ENCODE data around the gene TOR4A. TPM values are rescaled to one million over a fixed set of nuclear protein-coding genes. Genes with fewer than 3 reads are reported as not detected.

The TOR4A gene
- total and polyA plus RNA-seq, 9 of the 15 experiments (the other 6 are each of a cell fraction or from before 2014, with no cell fraction given), result 3.9 to 49.2 (median 8.8) TPM

DNA sequence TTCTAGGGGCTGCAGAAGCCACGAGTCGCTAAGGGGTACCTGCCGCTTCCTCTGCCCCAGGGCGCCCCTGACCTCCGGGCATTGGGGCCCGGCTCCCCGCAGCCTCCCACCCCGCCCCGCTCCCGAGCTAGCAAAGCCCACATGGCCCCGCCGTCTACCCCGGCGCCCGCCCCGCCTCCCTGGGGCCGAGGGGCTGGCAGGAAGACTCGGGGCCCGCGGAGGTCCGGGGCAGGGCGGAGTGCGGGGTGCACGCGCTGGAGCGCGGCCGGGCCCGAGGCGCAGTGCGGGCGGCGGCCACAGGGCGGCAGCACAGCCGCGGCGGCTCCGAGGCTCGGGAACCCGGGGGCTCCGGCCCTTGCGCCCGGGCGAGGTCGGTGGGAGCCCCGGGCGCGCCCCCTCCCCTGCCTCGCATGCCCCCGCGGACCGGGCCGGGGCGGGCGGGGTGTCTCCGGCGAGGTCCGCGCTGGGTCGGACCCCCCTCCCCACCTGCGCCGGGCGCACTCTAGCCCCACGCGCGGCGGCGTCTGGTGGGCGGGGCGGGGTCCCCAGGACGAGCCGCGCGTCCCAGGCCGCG lies 17.8 kb downstream of the TOR4A start (continued):
- TF ChIP-seq, protein P1, sequence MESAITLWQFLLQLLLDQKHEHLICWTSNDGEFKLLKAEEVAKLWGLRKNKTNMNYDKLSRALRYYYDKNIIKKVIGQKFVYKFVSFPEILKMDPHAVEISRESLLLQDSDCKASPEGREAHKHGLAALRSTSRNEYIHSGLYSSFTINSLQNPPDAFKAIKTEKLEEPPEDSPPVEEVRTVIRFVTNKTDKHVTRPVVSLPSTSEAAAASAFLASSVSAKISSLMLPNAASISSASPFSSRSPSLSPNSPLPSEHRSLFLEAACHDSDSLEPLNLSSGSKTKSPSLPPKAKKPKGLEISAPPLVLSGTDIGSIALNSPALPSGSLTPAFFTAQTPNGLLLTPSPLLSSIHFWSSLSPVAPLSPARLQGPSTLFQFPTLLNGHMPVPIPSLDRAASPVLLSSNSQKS (CRISPR knock-in tag; IDR thresholded peaks at IDR 0.05), result no peak
- TF ChIP-seq, protein P2, sequence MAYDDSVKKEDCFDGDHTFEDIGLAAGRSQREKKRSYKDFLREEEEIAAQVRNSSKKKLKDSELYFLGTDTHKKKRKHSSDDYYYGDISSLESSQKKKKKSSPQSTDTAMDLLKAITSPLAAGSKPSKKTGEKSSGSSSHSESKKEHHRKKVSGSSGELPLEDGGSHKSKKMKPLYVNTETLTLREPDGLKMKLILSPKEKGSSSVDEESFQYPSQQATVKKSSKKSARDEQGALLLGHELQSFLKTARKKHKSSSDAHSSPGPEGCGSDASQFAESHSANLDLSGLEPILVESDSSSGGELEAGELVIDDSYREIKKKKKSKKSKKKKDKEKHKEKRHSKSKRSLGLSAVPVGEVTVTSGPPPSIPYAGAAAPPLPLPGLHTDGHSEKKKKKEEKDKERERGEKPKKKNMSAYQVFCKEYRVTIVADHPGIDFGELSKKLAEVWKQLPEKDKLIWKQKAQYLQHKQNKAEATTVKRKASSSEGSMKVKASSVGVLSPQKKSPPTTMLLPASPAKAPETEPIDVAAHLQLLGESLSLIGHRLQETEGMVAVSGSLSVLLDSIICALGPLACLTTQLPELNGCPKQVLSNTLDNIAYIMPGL (CRISPR knock-in tag; IDR thresholded peaks at IDR 0.05), result 0 out of 2 replicates have a peak, but pooled peaks have one; percentile 50
- peak; percentile 76 for TF ChIP-seq CXXC5 (CRISPR knock-in tag; IDR thresholded peaks at IDR 0.05)
- peak in 2 of 3 experiments; percentile 36 to 69 for TF ChIP-seq YY1 (IDR thresholded peaks at IDR 0.05; ENCODE audit: borderline replicate concordance in 1 of 3, control insufficient read depth in 1 of 3, extremely low read depth in 1 of 3, insufficient read depth in 3 of 3, insufficient read length in 1 of 3, insufficient replicate concordance in 2 of 3, low read depth in 1 of 3, low read length in 2 of 3)
- TF ChIP-seq KLF10 (CRISPR knock-in tag; IDR thresholded peaks at IDR 0.05), result no peak
- peak; percentile 58 for TF ChIP-seq FUS (optimal IDR thresholded peaks at IDR 0.05; ENCODE audit: low read depth, low read length)
- peak; percentile 17 for TF ChIP-seq FIP1L1 (IDR thresholded peaks at IDR 0.05; ENCODE audit: low read depth, low read length, poor library complexity, severe bottlenecking)
- TF ChIP-seq, protein P3, sequence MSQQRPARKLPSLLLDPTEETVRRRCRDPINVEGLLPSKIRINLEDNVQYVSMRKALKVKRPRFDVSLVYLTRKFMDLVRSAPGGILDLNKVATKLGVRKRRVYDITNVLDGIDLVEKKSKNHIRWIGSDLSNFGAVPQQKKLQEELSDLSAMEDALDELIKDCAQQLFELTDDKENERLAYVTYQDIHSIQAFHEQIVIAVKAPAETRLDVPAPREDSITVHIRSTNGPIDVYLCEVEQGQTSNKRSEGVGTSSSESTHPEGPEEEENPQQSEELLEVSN (IDR thresholded peaks at IDR 0.05; ENCODE audit: borderline replicate concordance in 1 of 2, extremely low read depth in 1 of 2, insufficient read depth in 1 of 2, insufficient read length in 1 of 2, low read depth in 1 of 2, low read length in 1 of 2, poor library complexity in 1 of 2, severe bottlenecking in 1 of 2), result peak; percentile 63 to 89
- TF ChIP-seq RB1 (IDR thresholded peaks at IDR 0.05; ENCODE audit: low read depth), result peak; percentile 90
- TF ChIP-seq, protein P4, sequence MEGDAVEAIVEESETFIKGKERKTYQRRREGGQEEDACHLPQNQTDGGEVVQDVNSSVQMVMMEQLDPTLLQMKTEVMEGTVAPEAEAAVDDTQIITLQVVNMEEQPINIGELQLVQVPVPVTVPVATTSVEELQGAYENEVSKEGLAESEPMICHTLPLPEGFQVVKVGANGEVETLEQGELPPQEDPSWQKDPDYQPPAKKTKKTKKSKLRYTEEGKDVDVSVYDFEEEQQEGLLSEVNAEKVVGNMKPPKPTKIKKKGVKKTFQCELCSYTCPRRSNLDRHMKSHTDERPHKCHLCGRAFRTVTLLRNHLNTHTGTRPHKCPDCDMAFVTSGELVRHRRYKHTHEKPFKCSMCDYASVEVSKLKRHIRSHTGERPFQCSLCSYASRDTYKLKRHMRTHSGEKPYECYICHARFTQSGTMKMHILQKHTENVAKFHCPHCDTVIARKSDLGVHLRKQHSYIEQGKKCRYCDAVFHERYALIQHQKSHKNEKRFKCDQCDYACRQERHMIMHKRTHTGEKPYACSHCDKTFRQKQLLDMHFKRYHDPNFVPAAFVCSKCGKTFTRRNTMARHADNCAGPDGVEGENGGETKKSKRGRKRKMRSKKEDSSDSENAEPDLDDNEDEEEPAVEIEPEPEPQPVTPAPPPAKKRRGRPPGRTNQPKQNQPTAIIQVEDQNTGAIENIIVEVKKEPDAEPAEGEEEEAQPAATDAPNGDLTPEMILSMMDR (IDR thresholded peaks at IDR 0.05 in 2 of 3, conservative IDR thresholded peaks at IDR 0.05 in 1 of 3; ENCODE audit: insufficient read depth in 2 of 3, low read depth in 1 of 3, low read length in 3 of 3), result peak in 2 of 3 experiments; percentile 68 to 85; a peak in 5 of 6 replicates
- peak; percentile 12 for TF ChIP-seq RBM25 (IDR thresholded peaks at IDR 0.05; ENCODE audit: low read depth, low read length, severe bottlenecking)
- TF ChIP-seq, protein P5, sequence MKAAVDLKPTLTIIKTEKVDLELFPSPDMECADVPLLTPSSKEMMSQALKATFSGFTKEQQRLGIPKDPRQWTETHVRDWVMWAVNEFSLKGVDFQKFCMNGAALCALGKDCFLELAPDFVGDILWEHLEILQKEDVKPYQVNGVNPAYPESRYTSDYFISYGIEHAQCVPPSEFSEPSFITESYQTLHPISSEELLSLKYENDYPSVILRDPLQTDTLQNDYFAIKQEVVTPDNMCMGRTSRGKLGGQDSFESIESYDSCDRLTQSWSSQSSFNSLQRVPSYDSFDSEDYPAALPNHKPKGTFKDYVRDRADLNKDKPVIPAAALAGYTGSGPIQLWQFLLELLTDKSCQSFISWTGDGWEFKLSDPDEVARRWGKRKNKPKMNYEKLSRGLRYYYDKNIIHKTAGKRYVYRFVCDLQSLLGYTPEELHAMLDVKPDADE (conservative IDR thresholded peaks at IDR 0.05; ENCODE audit: control insufficient read depth, low read depth, low read length), result peak; percentile 47; the same call in 1 of the 2 replicates
- TF ChIP-seq CTBP1 (IDR thresholded peaks at IDR 0.05; ENCODE audit: borderline replicate concordance), result peak; percentile 39; the same call in 1 of the 2 replicates
- TF ChIP-seq GABPA (tag; conservative IDR thresholded peaks at IDR 0.05; ENCODE audit: low read depth), result peak; percentile 38; the same call in 1 of the 2 replicates
- TF ChIP-seq CBX5 (IDR thresholded peaks at IDR 0.05; ENCODE audit: borderline replicate concordance, low read depth), result no peak
- TF ChIP-seq BRF1 (IDR thresholded peaks at IDR 0.05; ENCODE audit: borderline replicate concordance, extremely low read depth, insufficient read length), result no peak
- peak; percentile 73 for TF ChIP-seq SMC3 (conservative IDR thresholded peaks at IDR 0.05; ENCODE audit: insufficient read depth, low read depth, low read length)
